ENCODE results near the gene RIN2. TPM values are rescaled to one million over a fixed set of nuclear protein-coding genes. Genes with fewer than 3 reads are reported as not detected.

RIN2 gene
- total RNA-seq, 4 donors from 2014 or later: 40.2 to 117 (median 73.6) TPM

DNA sequence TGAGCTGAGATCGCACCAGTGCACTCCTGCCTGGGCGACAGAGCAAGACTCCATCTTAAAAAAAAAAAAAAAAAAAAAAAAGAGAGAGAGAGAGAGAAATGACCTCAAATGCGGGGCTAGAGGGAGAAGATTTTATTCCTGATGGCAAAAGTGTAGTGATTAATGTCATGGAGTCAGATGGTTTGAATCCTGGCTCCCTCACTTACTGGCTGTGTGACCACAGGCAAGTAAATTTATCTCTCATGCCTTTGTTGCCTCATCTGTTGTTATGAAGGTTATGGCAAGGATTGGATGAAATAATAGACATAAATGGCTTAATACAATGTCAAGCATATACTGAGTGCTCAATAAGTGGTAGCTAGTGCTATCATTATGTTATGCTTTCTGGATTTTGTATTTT is 29.3 kb downstream of the RIN2 start:
- TF ChIP-seq, protein P1, sequence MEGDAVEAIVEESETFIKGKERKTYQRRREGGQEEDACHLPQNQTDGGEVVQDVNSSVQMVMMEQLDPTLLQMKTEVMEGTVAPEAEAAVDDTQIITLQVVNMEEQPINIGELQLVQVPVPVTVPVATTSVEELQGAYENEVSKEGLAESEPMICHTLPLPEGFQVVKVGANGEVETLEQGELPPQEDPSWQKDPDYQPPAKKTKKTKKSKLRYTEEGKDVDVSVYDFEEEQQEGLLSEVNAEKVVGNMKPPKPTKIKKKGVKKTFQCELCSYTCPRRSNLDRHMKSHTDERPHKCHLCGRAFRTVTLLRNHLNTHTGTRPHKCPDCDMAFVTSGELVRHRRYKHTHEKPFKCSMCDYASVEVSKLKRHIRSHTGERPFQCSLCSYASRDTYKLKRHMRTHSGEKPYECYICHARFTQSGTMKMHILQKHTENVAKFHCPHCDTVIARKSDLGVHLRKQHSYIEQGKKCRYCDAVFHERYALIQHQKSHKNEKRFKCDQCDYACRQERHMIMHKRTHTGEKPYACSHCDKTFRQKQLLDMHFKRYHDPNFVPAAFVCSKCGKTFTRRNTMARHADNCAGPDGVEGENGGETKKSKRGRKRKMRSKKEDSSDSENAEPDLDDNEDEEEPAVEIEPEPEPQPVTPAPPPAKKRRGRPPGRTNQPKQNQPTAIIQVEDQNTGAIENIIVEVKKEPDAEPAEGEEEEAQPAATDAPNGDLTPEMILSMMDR (IDR thresholded peaks at IDR 0.05): no peak
- ATAC-seq (ENCODE audit: low FRiP score): no peak

DNA sequence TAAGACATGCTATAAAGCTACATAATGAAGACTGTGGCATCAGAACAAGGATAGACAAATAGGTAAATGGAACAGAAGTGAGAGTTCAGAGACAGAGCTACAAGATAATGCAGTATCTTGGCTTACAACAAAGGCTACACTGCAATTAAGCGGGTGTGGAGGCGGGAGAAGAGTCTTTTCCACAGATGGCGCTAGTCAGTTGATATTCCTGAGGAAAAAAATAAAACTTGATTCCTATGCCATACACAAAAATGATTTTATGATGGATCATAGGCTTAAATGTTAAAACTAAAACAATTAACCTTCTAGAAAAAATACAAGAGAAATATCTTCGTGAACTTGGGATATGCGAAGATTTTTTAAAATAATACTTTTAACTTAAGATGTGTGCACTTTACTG is 31.0 kb downstream of the RIN2 start:
- no peak for DNase-seq (ENCODE audit: low spot score)
- no peak for ATAC-seq (ENCODE audit: low FRiP score)
- TF ChIP-seq, protein P1 (IDR thresholded peaks at IDR 0.05): no peak

More for the DNA sequence above, 29.3 kb downstream of the RIN2 start:
- no peak for DNase-seq (ENCODE audit: low spot score)

DNA sequence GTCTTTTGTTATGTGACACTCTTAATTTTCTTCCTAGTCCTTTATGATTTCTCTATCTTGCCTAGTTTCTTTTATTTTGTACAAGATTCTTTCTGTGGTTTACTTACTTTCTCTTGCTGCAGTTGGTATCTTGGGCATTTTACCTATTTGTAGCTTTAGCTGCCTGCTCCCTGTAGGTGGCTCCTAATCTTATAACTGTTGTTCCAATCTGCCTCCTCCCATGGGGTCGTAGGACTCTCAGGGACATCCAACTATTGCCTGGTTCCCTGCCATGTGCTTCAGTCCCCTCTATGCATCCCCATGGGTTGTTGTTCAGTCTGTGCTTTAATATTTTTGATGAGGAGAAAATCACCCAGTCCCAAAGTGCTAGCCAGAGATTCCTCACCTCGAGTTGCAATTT is 31.4 kb downstream of the RIN2 start:
- TF ChIP-seq, protein P1 (IDR thresholded peaks at IDR 0.05): no peak
- no peak for ATAC-seq (ENCODE audit: low FRiP score)
- no peak for DNase-seq (ENCODE audit: low spot score)

DNA sequence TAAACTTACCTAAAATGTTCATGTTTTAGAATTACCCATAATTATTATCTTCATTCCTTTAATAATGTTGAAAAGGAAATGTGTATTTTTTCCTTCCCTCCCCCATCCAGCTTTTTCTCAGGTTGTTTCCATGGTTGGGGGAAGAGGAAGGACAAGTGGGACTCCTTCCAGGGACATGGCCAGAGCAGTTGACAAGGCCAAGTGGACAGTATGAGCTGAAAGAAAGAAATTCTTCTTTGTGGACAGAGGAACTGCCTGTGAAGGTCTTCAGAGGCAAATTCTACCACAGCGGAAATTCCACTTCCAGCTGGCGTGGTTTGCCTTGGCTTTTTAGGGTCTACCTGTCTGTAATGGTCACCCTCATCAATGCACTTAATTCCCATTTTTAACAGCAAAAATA is 33.8 kb downstream of the RIN2 start:
- TF ChIP-seq, protein P1 (IDR thresholded peaks at IDR 0.05): no peak
- DNase-seq (ENCODE audit: low spot score) (no peak), ATAC-seq (ENCODE audit: low FRiP score) (no peak)

DNA sequence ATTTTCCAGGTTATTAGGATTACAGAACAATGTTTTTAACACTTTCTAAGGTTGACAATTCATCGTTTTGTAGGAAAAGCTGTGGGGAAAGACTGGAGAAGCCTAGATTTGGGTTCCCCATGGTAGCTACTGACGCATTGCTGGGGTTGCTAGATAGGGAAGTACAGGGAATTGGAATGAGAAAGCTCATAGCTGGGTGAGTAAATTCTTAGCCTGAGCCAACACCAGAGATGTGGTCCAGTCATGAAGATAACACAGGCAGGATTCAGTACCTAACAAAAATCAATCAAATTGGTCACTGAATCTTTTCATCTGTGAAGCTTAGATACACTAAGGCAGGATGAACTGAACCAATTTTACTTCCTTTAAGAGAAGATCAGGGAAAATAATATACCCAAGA is 35.7 kb downstream of the RIN2 start:
- DNase-seq (ENCODE audit: low spot score) (no peak), ATAC-seq (ENCODE audit: low FRiP score) (no peak)
- TF ChIP-seq, protein P1 (IDR thresholded peaks at IDR 0.05): no peak

DNA sequence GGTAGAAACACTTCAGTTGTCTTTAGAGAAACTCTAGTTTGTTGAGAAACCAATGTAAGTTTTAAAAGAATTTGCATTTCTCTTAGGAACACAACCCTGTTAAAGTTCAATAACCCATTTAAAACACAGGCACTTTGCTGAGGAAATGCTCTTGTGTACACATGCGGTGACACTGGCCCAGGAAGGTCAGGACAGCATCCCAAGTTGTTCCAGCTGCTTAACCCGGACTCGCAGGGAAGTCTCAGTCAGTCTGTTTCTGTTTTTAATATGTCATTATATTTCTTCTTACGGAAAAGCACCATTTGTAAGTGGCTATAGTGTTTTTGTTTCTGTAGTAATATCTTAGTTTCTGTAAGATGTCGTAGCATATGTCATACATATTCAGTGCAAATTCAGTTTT is 36.9 kb downstream of the RIN2 start:
- TF ChIP-seq, protein P1 (IDR thresholded peaks at IDR 0.05): no peak
- ATAC-seq (ENCODE audit: low FRiP score) (no peak), DNase-seq (ENCODE audit: low spot score) (no peak)

DNA sequence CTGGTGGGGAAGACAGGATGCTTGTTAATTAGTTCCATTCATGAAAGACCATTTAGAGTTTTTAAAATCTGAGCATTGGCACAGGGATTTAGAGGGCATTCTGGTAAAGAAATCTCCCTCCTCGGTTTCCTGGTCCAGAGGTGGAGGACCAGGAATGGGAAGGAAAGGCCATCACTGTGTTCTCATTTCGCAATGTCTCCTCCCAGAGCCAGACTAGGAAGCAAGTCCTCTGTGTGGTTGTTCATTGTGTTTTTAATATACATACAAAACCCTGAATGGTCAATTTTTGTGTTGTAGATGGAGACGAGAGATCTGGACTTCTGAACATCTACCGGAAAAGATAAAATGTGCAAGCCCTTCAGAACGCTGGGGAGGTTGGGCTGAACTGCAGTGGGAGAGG is 41.3 kb downstream of the RIN2 start:
- TF ChIP-seq, protein P1 (IDR thresholded peaks at IDR 0.05): no peak
- no peak for ATAC-seq (ENCODE audit: low FRiP score)
- no peak for DNase-seq (ENCODE audit: low spot score)

Data from omental fat pad (tissue), 4 donors.